C1 segment of cervical spinal cord (tissue), 14 donors: ENCODE data around the gene MCTP2.

Experiments used
- DNase-seq, 14 donors: peaks; one replicate each; lab custom pipeline; 2025; lab: John Stamatoyannopoulos, UW

The MCTP2 gene

GRCh38 chr15:94526071-94526689 lies 294.8 kb downstream of the MCTP2 start:
- DNase-seq: no peak

GRCh38 chr15:94532226-94532625 lies 300.9 kb downstream of the MCTP2 start:
- DNase-seq: no peak
